ENCODE results near the gene GATAD2A. TPM values are rescaled to one million over a fixed set of nuclear protein-coding genes. Genes with fewer than 3 reads are reported as not detected.
A peak's percentile ranks its signal among the peaks of the same experiment; 100 is the strongest.

Gene GATAD2A
- total and polyA plus RNA-seq, 2 of the 13 experiments (the other 11 are each of a cell fraction or from before 2014, with no cell fraction given) = 16.8 to 28.6 TPM

DNA sequence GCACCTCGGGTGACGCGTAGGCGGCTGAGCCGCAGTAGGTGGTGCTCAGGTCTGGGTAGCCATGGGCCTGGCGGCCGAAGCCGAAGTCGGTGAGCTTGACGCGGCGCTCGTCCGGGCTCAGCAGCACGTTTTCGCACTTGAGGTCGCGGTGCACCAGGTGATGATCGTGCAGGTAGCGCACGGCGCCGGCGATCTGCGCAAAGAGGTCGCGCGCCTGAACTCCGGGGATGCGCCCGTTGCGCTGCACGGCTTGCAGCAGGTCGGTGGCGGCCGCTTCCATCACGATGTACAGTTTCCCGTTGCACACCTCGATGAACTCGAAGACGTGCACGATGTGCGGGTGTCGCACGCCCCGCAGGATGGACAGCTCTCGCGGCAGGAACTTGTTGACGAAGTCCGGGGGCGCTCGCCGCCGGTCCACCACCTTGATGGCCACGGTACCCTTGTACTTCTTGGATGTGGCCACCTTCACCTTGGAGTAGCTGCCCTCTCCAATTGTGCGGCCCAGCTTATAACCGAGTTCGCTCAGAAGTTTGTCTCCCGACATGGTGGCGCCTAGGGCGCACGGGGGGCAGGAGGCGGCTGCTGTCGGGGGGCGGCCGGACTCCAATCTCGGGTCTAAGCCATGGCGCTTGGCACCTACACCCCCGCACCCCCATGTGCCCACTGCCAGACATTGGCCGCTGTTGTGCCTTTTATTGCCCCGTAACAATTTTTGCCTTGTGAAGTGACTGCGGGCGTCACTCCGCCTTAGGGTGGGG, 109.6 kb downstream of the GATAD2A start, which contains the start of gene TSSK6 (continued):
- TF ChIP-seq, protein P1, sequence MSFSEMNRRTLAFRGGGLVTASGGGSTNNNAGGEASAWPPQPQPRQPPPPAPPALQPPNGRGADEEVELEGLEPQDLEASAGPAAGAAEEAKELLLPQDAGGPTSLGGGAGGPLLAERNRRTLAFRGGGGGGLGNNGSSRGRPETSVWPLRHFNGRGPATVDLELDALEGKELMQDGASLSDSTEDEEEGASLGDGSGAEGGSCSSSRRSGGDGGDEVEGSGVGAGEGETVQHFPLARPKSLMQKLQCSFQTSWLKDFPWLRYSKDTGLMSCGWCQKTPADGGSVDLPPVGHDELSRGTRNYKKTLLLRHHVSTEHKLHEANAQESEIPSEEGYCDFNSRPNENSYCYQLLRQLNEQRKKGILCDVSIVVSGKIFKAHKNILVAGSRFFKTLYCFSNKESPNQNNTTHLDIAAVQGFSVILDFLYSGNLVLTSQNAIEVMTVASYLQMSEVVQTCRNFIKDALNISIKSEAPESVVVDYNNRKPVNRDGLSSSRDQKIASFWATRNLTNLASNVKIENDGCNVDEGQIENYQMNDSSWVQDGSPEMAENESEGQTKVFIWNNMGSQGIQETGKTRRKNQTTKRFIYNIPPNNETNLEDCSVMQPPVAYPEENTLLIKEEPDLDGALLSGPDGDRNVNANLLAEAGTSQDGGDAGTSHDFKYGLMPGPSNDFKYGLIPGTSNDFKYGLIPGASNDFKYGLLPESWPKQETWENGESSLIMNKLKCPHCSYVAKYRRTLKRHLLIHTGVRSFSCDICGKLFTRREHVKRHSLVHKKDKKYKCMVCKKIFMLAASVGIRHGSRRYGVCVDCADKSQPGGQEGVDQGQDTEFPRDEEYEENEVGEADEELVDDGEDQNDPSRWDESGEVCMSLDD (CRISPR knock-in tag; IDR thresholded peaks at IDR 0.05; ENCODE audit: borderline replicate concordance) = no peak
- TF ChIP-seq ZNF557 (CRISPR knock-in tag; IDR thresholded peaks at IDR 0.05) (no peak), ZNF446 (CRISPR knock-in tag; IDR thresholded peaks at IDR 0.05) (no peak), ATRX (CRISPR knock-in tag; IDR thresholded peaks at IDR 0.05; ENCODE audit: borderline replicate concordance) (no peak), GLMP (CRISPR knock-in tag; IDR thresholded peaks at IDR 0.05; ENCODE audit: borderline replicate concordance) (no peak), RFXANK (CRISPR knock-in tag; IDR thresholded peaks at IDR 0.05) (no peak), JDP2 (CRISPR knock-in tag; IDR thresholded peaks at IDR 0.05; ENCODE audit: borderline replicate concordance) (no peak), ZBTB42 (CRISPR knock-in tag; IDR thresholded peaks at IDR 0.05) (no peak), TSC22D2 (CRISPR knock-in tag; IDR thresholded peaks at IDR 0.05; ENCODE audit: borderline replicate concordance) (no peak), ARNT2 (CRISPR knock-in tag; IDR thresholded peaks at IDR 0.05; ENCODE audit: low read depth) (no peak), HMGXB4 (CRISPR knock-in tag; IDR thresholded peaks at IDR 0.05; ENCODE audit: borderline replicate concordance in 1 of 2, low read depth in 1 of 2) (no peak), ZSCAN30 (CRISPR knock-in tag; IDR thresholded peaks at IDR 0.05) (no peak), TMF1 (CRISPR knock-in tag; IDR thresholded peaks at IDR 0.05; ENCODE audit: low read depth) (no peak), SRSF4 (IDR thresholded peaks at IDR 0.05; ENCODE audit: low read depth, low read length, poor library complexity, severe bottlenecking) (no peak), HNRNPL (IDR thresholded peaks at IDR 0.05; ENCODE audit: low read depth, low read length) (0 out of 2 replicates have a peak, but pooled peaks have one; percentile 17)
- TF ChIP-seq, protein P2, sequence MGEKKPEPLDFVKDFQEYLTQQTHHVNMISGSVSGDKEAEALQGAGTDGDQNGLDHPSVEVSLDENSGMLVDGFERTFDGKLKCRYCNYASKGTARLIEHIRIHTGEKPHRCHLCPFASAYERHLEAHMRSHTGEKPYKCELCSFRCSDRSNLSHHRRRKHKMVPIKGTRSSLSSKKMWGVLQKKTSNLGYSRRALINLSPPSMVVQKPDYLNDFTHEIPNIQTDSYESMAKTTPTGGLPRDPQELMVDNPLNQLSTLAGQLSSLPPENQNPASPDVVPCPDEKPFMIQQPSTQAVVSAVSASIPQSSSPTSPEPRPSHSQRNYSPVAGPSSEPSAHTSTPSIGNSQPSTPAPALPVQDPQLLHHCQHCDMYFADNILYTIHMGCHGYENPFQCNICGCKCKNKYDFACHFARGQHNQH (CRISPR knock-in tag; IDR thresholded peaks at IDR 0.05) = no peak
